Measurements from ENCODE around the gene NT5DC4. TPM values are rescaled to one million over a fixed set of nuclear protein-coding genes. Genes with fewer than 3 reads are reported as not detected.

NT5DC4 gene
- total RNA-seq, 1 donor from 2014 or later, result not detected

- no peaks in the 10 kb centered on the region for H3K4me1 Mint-ChIP-seq
- peaks cover 14% of the 10 kb centered on the region for H3K36me3 Mint-ChIP-seq
- no peak for DNase-seq (ENCODE audit: low spot score in 2 of 2, unreplicated experiment in 2 of 2)
- no peak overlapping the region for H3K4me3 Mint-ChIP-seq
- no peaks in the 10 kb centered on the region for H3K27me3 Mint-ChIP-seq (ENCODE audit: low read depth)
- TF ChIP-seq, protein P1, sequence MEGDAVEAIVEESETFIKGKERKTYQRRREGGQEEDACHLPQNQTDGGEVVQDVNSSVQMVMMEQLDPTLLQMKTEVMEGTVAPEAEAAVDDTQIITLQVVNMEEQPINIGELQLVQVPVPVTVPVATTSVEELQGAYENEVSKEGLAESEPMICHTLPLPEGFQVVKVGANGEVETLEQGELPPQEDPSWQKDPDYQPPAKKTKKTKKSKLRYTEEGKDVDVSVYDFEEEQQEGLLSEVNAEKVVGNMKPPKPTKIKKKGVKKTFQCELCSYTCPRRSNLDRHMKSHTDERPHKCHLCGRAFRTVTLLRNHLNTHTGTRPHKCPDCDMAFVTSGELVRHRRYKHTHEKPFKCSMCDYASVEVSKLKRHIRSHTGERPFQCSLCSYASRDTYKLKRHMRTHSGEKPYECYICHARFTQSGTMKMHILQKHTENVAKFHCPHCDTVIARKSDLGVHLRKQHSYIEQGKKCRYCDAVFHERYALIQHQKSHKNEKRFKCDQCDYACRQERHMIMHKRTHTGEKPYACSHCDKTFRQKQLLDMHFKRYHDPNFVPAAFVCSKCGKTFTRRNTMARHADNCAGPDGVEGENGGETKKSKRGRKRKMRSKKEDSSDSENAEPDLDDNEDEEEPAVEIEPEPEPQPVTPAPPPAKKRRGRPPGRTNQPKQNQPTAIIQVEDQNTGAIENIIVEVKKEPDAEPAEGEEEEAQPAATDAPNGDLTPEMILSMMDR (IDR thresholded peaks at IDR 0.05; ENCODE audit: unreplicated experiment), result no peak
- no peak overlapping the region for H3K27ac Mint-ChIP-seq
- no peaks in the 10 kb centered on the region for H3K9me3 Mint-ChIP-seq
Observed at GRCh38 chr2:112776113-112776512, 55.3 kb downstream of the NT5DC4 start.

- Mint-ChIP-seq H3K27me3 (ENCODE audit: low read depth) (no peaks in the 10 kb centered on the region), H3K4me1 (no peaks in the 10 kb centered on the region), H3K4me3 (no peak overlapping the region), H3K36me3 (peaks cover 15% of the 10 kb centered on the region), H3K27ac (no peak overlapping the region), H3K9me3 (no peaks in the 10 kb centered on the region)
- TF ChIP-seq, protein P1 (IDR thresholded peaks at IDR 0.05; ENCODE audit: unreplicated experiment), result no peak
- no peak for DNase-seq (ENCODE audit: low spot score in 2 of 2, unreplicated experiment in 2 of 2)
Observed at GRCh38 chr2:112777036-112777435, 56.2 kb downstream of the NT5DC4 start.

GRCh38 chr2:112779598-112779997, 58.8 kb downstream of the NT5DC4 start:
- Mint-ChIP-seq H3K36me3 (peaks cover 15% of the 10 kb centered on the region), H3K27me3 (ENCODE audit: low read depth) (no peaks in the 10 kb centered on the region), H3K4me3 (no peak overlapping the region), H3K9me3 (no peaks in the 10 kb centered on the region), H3K27ac (no peak overlapping the region), H3K4me1 (peaks cover 17% of the 10 kb centered on the region)
- TF ChIP-seq, protein P1 (IDR thresholded peaks at IDR 0.05; ENCODE audit: unreplicated experiment), result no peak
- no peak for DNase-seq (ENCODE audit: low spot score in 2 of 2, unreplicated experiment in 2 of 2)

GRCh38 chr2:112782234-112782799, 61.5 kb downstream of the NT5DC4 start:
- H3K9me3 Mint-ChIP-seq, result no peaks in the 10 kb centered on the region
- no peak overlapping the region for H3K27ac Mint-ChIP-seq
- H3K36me3 Mint-ChIP-seq, result peaks cover 11% of the 10 kb centered on the region
- TF ChIP-seq, protein P1 (IDR thresholded peaks at IDR 0.05; ENCODE audit: unreplicated experiment), result no peak
- H3K4me1 Mint-ChIP-seq, result peaks cover 20% of the 10 kb centered on the region
- no peak overlapping the region for H3K4me3 Mint-ChIP-seq
- no peak for DNase-seq (ENCODE audit: low spot score in 2 of 2, unreplicated experiment in 2 of 2)
- H3K27me3 Mint-ChIP-seq (ENCODE audit: low read depth), result no peaks in the 10 kb centered on the region

DNA sequence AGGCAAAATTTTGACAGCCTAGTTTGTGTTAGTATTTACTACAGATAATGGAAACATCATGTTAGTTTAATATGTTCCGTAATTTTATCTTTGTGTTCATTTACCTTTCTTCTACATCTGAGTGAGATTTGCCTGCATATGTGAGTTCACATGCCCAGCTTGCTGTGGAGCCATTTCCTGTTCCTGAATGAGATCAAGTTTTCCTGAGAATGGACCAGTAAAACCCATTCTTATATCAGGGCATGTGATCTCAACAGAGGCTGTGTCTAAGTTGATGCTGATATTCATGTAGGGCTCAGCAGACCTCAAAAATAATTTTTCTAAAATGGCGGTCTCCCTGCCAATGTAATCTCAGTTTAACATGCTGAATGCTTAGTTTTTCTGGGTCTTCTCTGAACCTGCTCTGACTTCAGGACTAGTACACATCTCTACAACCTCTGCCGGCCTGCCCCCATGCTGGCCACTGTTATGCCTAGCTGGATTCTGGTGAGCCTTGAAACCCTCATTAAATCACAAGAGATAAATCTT, 62.4 kb downstream of the NT5DC4 start:
- no peak for DNase-seq (ENCODE audit: low spot score in 2 of 2, unreplicated experiment in 2 of 2)
- Mint-ChIP-seq H3K4me3 (peak overlapping the region; percentile 59), H3K4me1 (peaks cover 20% of the 10 kb centered on the region), H3K36me3 (peaks cover 3% of the 10 kb centered on the region), H3K9me3 (no peaks in the 10 kb centered on the region), H3K27me3 (ENCODE audit: low read depth) (no peaks in the 10 kb centered on the region), H3K27ac (peak overlapping the region; percentile 78)
- TF ChIP-seq, protein P1 (IDR thresholded peaks at IDR 0.05; ENCODE audit: unreplicated experiment), result no peak

Measured in mesothelial cell of epicardium (in vitro differentiated cells).